A549 (cell line): ENCODE data around the gene S1PR5. TPM values are rescaled to one million over a fixed set of nuclear protein-coding genes. Genes with fewer than 3 reads are reported as not detected.

Source experiments
- ATAC-seq, 2 experiments: fragments of 200-7000 bp in 1 of 2; fragments of >200 bp in 1 of 2; cut with Nextera tagmentation in 1 of 2; cut with Tn5 transposase in 1 of 2; 3 replicates each; pipeline versions ENCODE4 v1.8.0 to v1.9.1; 2018 to 2020; ENCODE audit warnings: mild to moderate bottlenecking in 1 of 2, moderate library complexity in 1 of 2
- CTCF ChIA-PET: fragments of 300-600 bp; sonication (Branson Sonifier 250); formaldehyde crosslinking; extraction: SDS; loops from one replicate; lab custom pipeline; 2021; ENCODE audit warnings: antibody characterized with exemption, inconsistent platforms; lab: Yijun Ruan, JAX
- POLR2A ChIA-PET: fragments of 350-600 bp; formaldehyde crosslinking; extraction: SDS; loops from one replicate; lab custom pipeline; 2021; ENCODE audit warnings: antibody characterized with exemption, inconsistent platforms; lab: Yijun Ruan, JAX
- DNase-seq, 2 experiments: peaks; one replicate each; pipeline versions ENCODE4 v3.0.0 to v3.0.0-alpha.2; 2011 to 2016; ENCODE audit warnings: low read depth in 1 of 2, low spot score in 1 of 2
- FAIRE-seq: peaks from 2 replicates; lab custom pipeline; 2011; peaks lifted over from hg19 to GRCh38; lab: Jason Lieb, UNC
- H3K27ac ChIP-seq, 2 experiments: fragments of >200 bp; sonication (Bioruptor Twin); formaldehyde crosslinking; 3 replicates each; pipeline ENCODE4 v1.5.1; 2016 to 2017
- H3K4me1 ChIP-seq: fragments of >200 bp; sonication (Bioruptor Twin); formaldehyde crosslinking; 3 replicates; pipeline ENCODE4 v1.6.1; 2016
- H3K4me2 ChIP-seq: fragments of >200 bp; sonication (Bioruptor Twin); formaldehyde crosslinking; 3 replicates; pipeline ENCODE4 v1.6.1; 2016
- H3K4me3 ChIP-seq: fragments of >200 bp; sonication (Bioruptor Twin); formaldehyde crosslinking; 3 replicates; pipeline ENCODE4 v1.5.1; 2016
- H3K9me3 ChIP-seq: fragments of >200 bp; sonication (Bioruptor Twin); formaldehyde crosslinking; 3 replicates; pipeline ENCODE4 v1.6.1; 2016
- BCL3 ChIP-seq: fragments of >200 bp; sonication (Bioruptor Twin); formaldehyde crosslinking; IDR thresholded peaks from 3 replicates; pipeline ENCODE4 v1.6.1; 2016
- CBX2 ChIP-seq: fragments of 200-600 bp; sonication (generic); IDR thresholded peaks from 2 replicates; pipeline ENCODE4 v1.6.1; 2016; ENCODE audit warnings: low read depth, mild to moderate bottlenecking, borderline replicate concordance
- CEBPB ChIP-seq, 2 experiments: fragments of >200 bp in 1 of 2; sonication (Bioruptor Twin) in 1 of 2; formaldehyde crosslinking in 1 of 2; IDR thresholded peaks; 2 replicates each; pipeline ENCODE4 v1.6.1; 2012 to 2016
- CHD2 ChIP-seq: fragments of 150-350 bp; IDR thresholded peaks from 2 replicates; pipeline ENCODE4 v1.6.1; 2014; ENCODE audit warnings: low read length; ENCODE audit not compliant: partially characterized antibody
- CHD4 ChIP-seq: fragments of 200-600 bp; sonication (generic); IDR thresholded peaks from 2 replicates; pipeline ENCODE4 v1.6.1; 2016; ENCODE audit warnings: antibody characterized with exemption, mild to moderate bottlenecking, borderline replicate concordance
- CTCF ChIP-seq: fragments of >200 bp; sonication (Bioruptor Twin); formaldehyde crosslinking; IDR thresholded peaks from 3 replicates; pipeline ENCODE4 v1.5.1; 2016
- E2F6 ChIP-seq: IDR thresholded peaks from 2 replicates; pipeline ENCODE4 v1.6.1; 2012; ENCODE audit warnings: low read depth, borderline replicate concordance
- EHMT2 ChIP-seq: fragments of 200-600 bp; sonication (generic); IDR thresholded peaks from 2 replicates; pipeline ENCODE4 v1.6.1; 2016; ENCODE audit warnings: antibody characterized with exemption, low read depth, mild to moderate bottlenecking, moderate library complexity
- ESRRA ChIP-seq: fragments of 150-350 bp; IDR thresholded peaks from 2 replicates; pipeline ENCODE4 v1.6.1; 2014; ENCODE audit warnings: mild to moderate bottlenecking, low read length, borderline replicate concordance
- FOSL2 ChIP-seq, 2 experiments: fragments of 450-650 bp in 1 of 2; fragments of >200 bp in 1 of 2; sonication (Bioruptor Twin) in 1 of 2; formaldehyde crosslinking; IDR thresholded peaks; 2 replicates each; pipeline versions ENCODE4 v1.5.0 to v1.6.1; 2016 to 2020; ENCODE audit warnings: mild to moderate bottlenecking in 1 of 2, moderate library complexity in 1 of 2
- FOXS1 ChIP-seq: fragments of 250-450 bp; sonication (Bioruptor Pico); IDR thresholded peaks from 2 replicates; pipeline ENCODE4 v1.5.0; 2020; ENCODE audit warnings: mild to moderate bottlenecking, moderate library complexity
- HOXB13 ChIP-seq: fragments of 250-450 bp; sonication (Bioruptor Pico); IDR thresholded peaks from 2 replicates; pipeline ENCODE4 v1.5.0; 2020; ENCODE audit warnings: low read depth, mild to moderate bottlenecking, moderate library complexity
- JUN ChIP-seq, 2 experiments: fragments of >200 bp; sonication (Bioruptor Twin); formaldehyde crosslinking; IDR thresholded peaks; 2 replicates in 1 of 2; 3 replicates in 1 of 2; pipeline ENCODE4 v1.6.1; 2016 to 2017
- KDM1A ChIP-seq: fragments of 200-600 bp; sonication (generic); IDR thresholded peaks from 2 replicates; pipeline ENCODE4 v1.6.1; 2016; ENCODE audit warnings: low read depth, mild to moderate bottlenecking
- MAFK ChIP-seq: fragments of 450-650 bp; IDR thresholded peaks from 2 replicates; pipeline ENCODE4 v1.6.1; 2014; ENCODE audit not compliant: partially characterized antibody
- MAZ ChIP-seq: fragments of 150-350 bp; IDR thresholded peaks from 2 replicates; pipeline ENCODE4 v1.6.1; 2014; ENCODE audit warnings: antibody characterized with exemption, low read depth, low read length, borderline replicate concordance
- MYC ChIP-seq: IDR thresholded peaks from 2 replicates; pipeline ENCODE4 v1.6.1; 2012; ENCODE audit warnings: mild to moderate bottlenecking, inconsistent platforms, low read length, improper control_type of control experiment, borderline replicate concordance
- NFE2L2 ChIP-seq: fragments of 150-350 bp; conservative IDR thresholded peaks from 2 replicates; pipeline ENCODE4 v1.6.1; 2014; ENCODE audit warnings: low read length
- RARB ChIP-seq: fragments of 250-450 bp; sonication (Bioruptor Pico); IDR thresholded peaks from 2 replicates; pipeline ENCODE4 v1.8.0; 2021; ENCODE audit warnings: mild to moderate bottlenecking, moderate library complexity
- SREBF2 ChIP-seq: fragments of 450-650 bp; IDR thresholded peaks from 2 replicates; pipeline ENCODE4 v1.6.1; 2014; ENCODE audit warnings: mild to moderate bottlenecking, moderate library complexity
- TFCP2L1 ChIP-seq: fragments of 250-450 bp; sonication (Bioruptor Pico); IDR thresholded peaks from 2 replicates; pipeline ENCODE4 v1.5.0; 2021; ENCODE audit warnings: mild to moderate bottlenecking
- ZSCAN20 ChIP-seq: fragments of 250-450 bp; sonication (Bioruptor Pico); IDR thresholded peaks from 2 replicates; pipeline ENCODE4 v1.8.0; 2022; ENCODE audit warnings: mild to moderate bottlenecking, moderate library complexity
- WGBS: methylation state at CpG from one replicate; pipeline ENCODE4 v1.1.6; 2017; ENCODE audit errors: missing lambda C conversion rate; 5-methylcytosine and 5-hydroxymethylcytosine counted together
- polyA plus RNA-seq, 4 experiments: library from polyadenylated mRNA; depleted of rRNA in 3 of 4; stranded (reverse); fragments of >200 nt; fragmentation: RNase III in 1 of 4; extraction: RNeasy Plus Mini Kit Qiagen cat#74134 plus additional on column Dnase treatment in 1 of 4; gene quantifications; 2 replicates in 3 of 4; 3 replicates in 1 of 4; pipeline ENCODE4 v1.2.3, GENCODE V29; 2011 to 2017
- TF ChIP-seq, protein P1 (sequence below): fragments of >200 bp; sonication (Bioruptor Twin); formaldehyde crosslinking; IDR thresholded peaks from 2 replicates; pipeline ENCODE4 v1.6.1; 2016
- TF ChIP-seq, protein P2 (sequence below): IDR thresholded peaks from 2 replicates; pipeline ENCODE4 v1.6.1; 2012
- TF ChIP-seq, protein P3 (sequence below): fragments of 150-350 bp; IDR thresholded peaks from 2 replicates; pipeline ENCODE4 v1.6.1; 2014; ENCODE audit warnings: low read depth, mild to moderate bottlenecking, low read length

Gene S1PR5
- polyA plus RNA-seq, 2 of the 4 experiments (the other 2 are of a cell fraction): 2.1 to 3.8 TPM

- TF ChIP-seq SREBF2: no peak
- no peak for TF ChIP-seq MAZ
- TF ChIP-seq CBX2: no peak
- TF ChIP-seq ESRRA: no peak
- TF ChIP-seq, protein P1, sequence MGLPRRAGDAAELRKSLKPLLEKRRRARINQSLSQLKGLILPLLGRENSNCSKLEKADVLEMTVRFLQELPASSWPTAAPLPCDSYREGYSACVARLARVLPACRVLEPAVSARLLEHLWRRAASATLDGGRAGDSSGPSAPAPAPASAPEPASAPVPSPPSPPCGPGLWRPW: no peak
- no peak for TF ChIP-seq KDM1A
- TF ChIP-seq ZSCAN20: no peak
- TF ChIP-seq, protein P2, sequence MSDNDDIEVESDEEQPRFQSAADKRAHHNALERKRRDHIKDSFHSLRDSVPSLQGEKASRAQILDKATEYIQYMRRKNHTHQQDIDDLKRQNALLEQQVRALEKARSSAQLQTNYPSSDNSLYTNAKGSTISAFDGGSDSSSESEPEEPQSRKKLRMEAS: no peak; the same call in 1 of the 2 replicates
- TF ChIP-seq MYC: no peak
- no peak for TF ChIP-seq CHD2
Observed at GRCh38 chr19:10505583-10506229, 11.5 kb downstream of the S1PR5 start (continued).

DNA sequence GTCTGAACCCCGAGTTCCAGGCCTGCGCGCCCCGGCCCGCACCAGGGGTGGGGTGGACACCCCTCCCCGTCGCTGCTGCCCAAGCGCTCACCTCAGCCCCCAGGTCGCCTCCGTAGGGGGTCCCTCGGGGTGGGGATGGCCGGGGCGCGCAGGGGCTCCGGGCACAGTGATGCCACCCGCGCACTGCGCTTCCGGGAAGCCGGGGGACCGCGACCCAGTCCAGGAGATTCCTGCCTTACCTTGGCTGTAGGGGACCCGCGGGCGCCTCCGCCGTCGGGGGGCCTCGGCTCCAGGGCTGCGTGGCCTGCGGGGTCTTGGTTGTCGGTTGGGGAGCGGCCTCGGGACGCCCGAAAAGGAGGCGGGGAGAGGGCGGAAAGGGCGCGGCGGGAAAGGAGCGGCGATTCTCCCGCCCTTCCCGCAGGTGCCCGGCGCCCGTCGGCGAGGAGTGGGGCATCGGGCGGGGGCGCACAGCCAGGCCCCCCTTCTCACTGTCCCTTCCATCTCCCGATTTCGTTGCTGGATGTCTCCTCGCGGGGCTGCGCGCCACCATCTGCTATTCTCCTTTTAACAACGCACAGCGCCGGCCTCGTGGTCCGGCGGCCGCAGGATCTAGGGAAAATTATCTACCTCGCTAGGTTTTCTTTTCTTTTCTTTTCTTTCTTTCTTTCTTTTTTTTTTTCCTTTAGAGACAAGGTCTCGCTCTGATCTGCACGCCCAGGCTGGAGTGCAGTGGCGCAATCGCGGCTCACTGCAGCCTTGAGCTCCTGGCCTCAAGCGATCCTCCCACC is 14.1 kb downstream of the S1PR5 start, which contains the start of gene KEAP1:
Gene KEAP1, minus strand, starts transcription at position 355 of the 788 bp plus-strand sequence. CDS start 3,323 bp downstream, outside the sequence.
- H3K4me1 ChIP-seq: peaks cover 21% of the 10 kb centered on the region
- peak within 1 kb of the TSS; percentile 100 for H3K27ac ChIP-seq
- peak; percentile 53 to 65 for ATAC-seq
- peak in 1 of 2 experiments; percentile 5; a peak in 2 of 5 replicates for TF ChIP-seq JUN (IDR thresholded peaks at IDR 0.05)
- TF ChIP-seq HOXB13 (CRISPR knock-in tag): peak; percentile 73; the same call in 1 of the 2 replicates
- peak in 1 of 2 experiments; percentile 52; a peak in 1 of 4 replicates for TF ChIP-seq CEBPB (IDR thresholded peaks at IDR 0.05)
- no peak for TF ChIP-seq MAZ
- TF ChIP-seq EHMT2: no peak
- peak; percentile 43; the same call in 1 of the 2 replicates for TF ChIP-seq TFCP2L1 (CRISPR knock-in tag)
- TF ChIP-seq FOXS1 (CRISPR knock-in tag): peak; percentile 27; the same call in 1 of the 2 replicates
- 0 out of 3 replicates have a peak, but pooled peaks have one; percentile 3 for TF ChIP-seq BCL3
- TF ChIP-seq, protein P2: peak; percentile 79
- TF ChIP-seq MAFK: no peak
- TF ChIP-seq E2F6: peak; percentile 97
- H3K4me2 ChIP-seq: peak within 1 kb of the TSS; percentile 98
- peak within 1 kb of the TSS; percentile 84 for H3K4me3 ChIP-seq
- no peak for FAIRE-seq
- ChIA-PET POLR2A (interaction anchor here (0.6 to 0.7 kb wide), 2 partner anchors 15 to 35 kb away, joined by 3 read pairs; no protein-coding TSS in a partner anchor), CTCF (interaction anchor here (0.6 to 1.6 kb wide), 4 partner anchors 9 to 258 kb away, joined by 3 to 4 read pairs (median 4); no protein-coding TSS in a partner anchor)
- WGBS: 45% methylated on average over 37 of the region's 73 CpGs
- H3K9me3 ChIP-seq: no peaks in the 10 kb centered on the region
- DNase-seq: peak; percentile 29 to 53

- peaks cover 21% of the 10 kb centered on the region for H3K4me1 ChIP-seq
- CTCF ChIA-PET: no interaction called here
- peak; percentile 71 to 87 for DNase-seq
- FAIRE-seq: no peak
- ATAC-seq: peak; percentile 92
- H3K4me2 ChIP-seq: peak overlapping the region; percentile 98
- no CpG with 5 or more reads among the region's 65 CpGs for WGBS
- H3K27ac ChIP-seq: peak overlapping the region; percentile 100
- no peaks in the 10 kb centered on the region for H3K9me3 ChIP-seq
- POLR2A ChIA-PET: interaction anchor here (0.6 kb wide), 1 partner anchor 36 kb away, joined by 3 read pairs; no protein-coding TSS in a partner anchor
- peak overlapping the region; percentile 84 for H3K4me3 ChIP-seq
- TF ChIP-seq SREBF2 (no peak), CTCF (no peak), CHD4 (no peak), EHMT2 (no peak), BCL3 (peak; percentile 62; the same call in 2 of the 3 replicates), FOSL2 (IDR thresholded peaks at IDR 0.05) (no peak), FOSL2 (CRISPR knock-in tag; IDR thresholded peaks at IDR 0.05) (peak; percentile 81), NFE2L2 (peak; percentile 95), JUN (IDR thresholded peaks at IDR 0.05) (peak; percentile 66 to 96), RARB (no peak)
- TF ChIP-seq, protein P3, sequence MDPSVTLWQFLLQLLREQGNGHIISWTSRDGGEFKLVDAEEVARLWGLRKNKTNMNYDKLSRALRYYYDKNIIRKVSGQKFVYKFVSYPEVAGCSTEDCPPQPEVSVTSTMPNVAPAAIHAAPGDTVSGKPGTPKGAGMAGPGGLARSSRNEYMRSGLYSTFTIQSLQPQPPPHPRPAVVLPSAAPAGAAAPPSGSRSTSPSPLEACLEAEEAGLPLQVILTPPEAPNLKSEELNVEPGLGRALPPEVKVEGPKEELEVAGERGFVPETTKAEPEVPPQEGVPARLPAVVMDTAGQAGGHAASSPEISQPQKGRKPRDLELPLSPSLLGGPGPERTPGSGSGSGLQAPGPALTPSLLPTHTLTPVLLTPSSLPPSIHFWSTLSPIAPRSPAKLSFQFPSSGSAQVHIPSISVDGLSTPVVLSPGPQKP: no peak
Observed at GRCh38 chr19:10502524-10503001, 14.7 kb downstream of the S1PR5 start.
